Stimulated activated CD4-positive, alpha-beta T cell treated with anti-CD3 and anti-CD28 coated beads, Interleukin-4, amount 100 ng/mL, for 1 hour (primary cell): Measurements from ENCODE around the gene BCAS2.
"Not testable (repeated sequence)": the region's sequence is repeated elsewhere in the genome, so short reads cannot be mapped to it uniquely, and the experiment has no call there.

ENCODE experiments used
- DNase-seq: peaks from one replicate; pipeline ENCODE4 v3.0.0-alpha.2; 2020

BCAS2 gene

GRCh38 chr1:114581335-114582287 is at the start of gene BCAS2:
Gene BCAS2, minus strand, starts transcription at chr1:114581615. Its CDS starts 24 bp downstream, at chr1:114581591.
- DNase-seq = peak; percentile 90

- no peak for DNase-seq
Measured at GRCh38 chr1:114627107-114627506, 45.7 kb upstream of the BCAS2 start.

GRCh38 chr1:114623364-114623763 is 41.9 kb upstream of the BCAS2 start:
- no peak for DNase-seq

GRCh38 chr1:114620419-114620818 is 39.0 kb upstream of the BCAS2 start:
- DNase-seq = no peak

GRCh38 chr1:114618606-114619005 is 37.2 kb upstream of the BCAS2 start:
- no peak for DNase-seq

GRCh38 chr1:114610546-114611245 is 29.3 kb upstream of the BCAS2 start:
- DNase-seq = no peak

GRCh38 chr1:114609826-114610225 is 28.4 kb upstream of the BCAS2 start:
- DNase-seq = no peak

GRCh38 chr1:114609026-114609425 is 27.6 kb upstream of the BCAS2 start:
- no peak for DNase-seq

GRCh38 chr1:114607223-114607622 is 25.8 kb upstream of the BCAS2 start:
- DNase-seq = no peak

- no peak for DNase-seq
Measured at GRCh38 chr1:114597949-114598348, 16.5 kb upstream of the BCAS2 start.

GRCh38 chr1:114595602-114596001 is 14.2 kb upstream of the BCAS2 start:
- DNase-seq = no peak

- no peak for DNase-seq
Measured at GRCh38 chr1:114594046-114594445, 12.6 kb upstream of the BCAS2 start.

GRCh38 chr1:114589122-114589521 is 7.7 kb upstream of the BCAS2 start:
- no peak for DNase-seq

- DNase-seq = no peak
Measured at GRCh38 chr1:114588196-114588689, 6.8 kb upstream of the BCAS2 start.

GRCh38 chr1:114587203-114587991 is 6.0 kb upstream of the BCAS2 start:
- no peak for DNase-seq

GRCh38 chr1:114586513-114587047 is 5.2 kb upstream of the BCAS2 start:
- DNase-seq = no peak

GRCh38 chr1:114585231-114585630 is 3.8 kb upstream of the BCAS2 start:
- DNase-seq = no peak

- DNase-seq = no peak
Measured at GRCh38 chr1:114574365-114574764, 7.0 kb downstream of the BCAS2 start.

- no peak for DNase-seq
Measured at GRCh38 chr1:114564141-114564540, 17.3 kb downstream of the BCAS2 start.

- not testable (repeated sequence) for DNase-seq
Measured at GRCh38 chr1:114562978-114563510, 18.4 kb downstream of the BCAS2 start.

- no peak for DNase-seq
Measured at GRCh38 chr1:114561333-114561732, 20.1 kb downstream of the BCAS2 start.

- DNase-seq = no peak
Measured at GRCh38 chr1:114559356-114559755, 22.1 kb downstream of the BCAS2 start.
